GM21619 (cell line): ENCODE results near the gene MUTYH.

Experiments
- ATAC-seq: cut with Tn5 transposase; IDR thresholded peaks from one replicate; pipeline ENCODE4 v1.9.1; 2021; ENCODE audit not compliant: unreplicated experiment

MUTYH gene

GRCh38 chr1:45282351-45282750 lies 57.9 kb downstream of the MUTYH start:
- no peak for ATAC-seq
